ENCODE data around the gene DAP. TPM values are rescaled to one million over a fixed set of nuclear protein-coding genes. Genes with fewer than 3 reads are reported as not detected.

Gene DAP
- total RNA-seq, 1 donor from 2014 or later: 79.8 TPM

- peaks cover 41% of the 10 kb centered on the region for H3K36me3 Mint-ChIP-seq
- no peaks in the 10 kb centered on the region for H3K4me1 Mint-ChIP-seq
- DNase-seq (ENCODE audit: low spot score in 2 of 2, unreplicated experiment in 2 of 2): no peak
- peaks cover 16% of the 10 kb centered on the region for H3K9me3 Mint-ChIP-seq
- TF ChIP-seq, protein P1, sequence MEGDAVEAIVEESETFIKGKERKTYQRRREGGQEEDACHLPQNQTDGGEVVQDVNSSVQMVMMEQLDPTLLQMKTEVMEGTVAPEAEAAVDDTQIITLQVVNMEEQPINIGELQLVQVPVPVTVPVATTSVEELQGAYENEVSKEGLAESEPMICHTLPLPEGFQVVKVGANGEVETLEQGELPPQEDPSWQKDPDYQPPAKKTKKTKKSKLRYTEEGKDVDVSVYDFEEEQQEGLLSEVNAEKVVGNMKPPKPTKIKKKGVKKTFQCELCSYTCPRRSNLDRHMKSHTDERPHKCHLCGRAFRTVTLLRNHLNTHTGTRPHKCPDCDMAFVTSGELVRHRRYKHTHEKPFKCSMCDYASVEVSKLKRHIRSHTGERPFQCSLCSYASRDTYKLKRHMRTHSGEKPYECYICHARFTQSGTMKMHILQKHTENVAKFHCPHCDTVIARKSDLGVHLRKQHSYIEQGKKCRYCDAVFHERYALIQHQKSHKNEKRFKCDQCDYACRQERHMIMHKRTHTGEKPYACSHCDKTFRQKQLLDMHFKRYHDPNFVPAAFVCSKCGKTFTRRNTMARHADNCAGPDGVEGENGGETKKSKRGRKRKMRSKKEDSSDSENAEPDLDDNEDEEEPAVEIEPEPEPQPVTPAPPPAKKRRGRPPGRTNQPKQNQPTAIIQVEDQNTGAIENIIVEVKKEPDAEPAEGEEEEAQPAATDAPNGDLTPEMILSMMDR (IDR thresholded peaks at IDR 0.05; ENCODE audit: unreplicated experiment): no peak
- H3K27me3 Mint-ChIP-seq (ENCODE audit: low read depth): no peaks in the 10 kb centered on the region
- no peak overlapping the region for H3K27ac Mint-ChIP-seq
- H3K4me3 Mint-ChIP-seq: no peak overlapping the region
Observed at GRCh38 chr5:10682801-10683525, 78.1 kb downstream of the DAP start.

DNA sequence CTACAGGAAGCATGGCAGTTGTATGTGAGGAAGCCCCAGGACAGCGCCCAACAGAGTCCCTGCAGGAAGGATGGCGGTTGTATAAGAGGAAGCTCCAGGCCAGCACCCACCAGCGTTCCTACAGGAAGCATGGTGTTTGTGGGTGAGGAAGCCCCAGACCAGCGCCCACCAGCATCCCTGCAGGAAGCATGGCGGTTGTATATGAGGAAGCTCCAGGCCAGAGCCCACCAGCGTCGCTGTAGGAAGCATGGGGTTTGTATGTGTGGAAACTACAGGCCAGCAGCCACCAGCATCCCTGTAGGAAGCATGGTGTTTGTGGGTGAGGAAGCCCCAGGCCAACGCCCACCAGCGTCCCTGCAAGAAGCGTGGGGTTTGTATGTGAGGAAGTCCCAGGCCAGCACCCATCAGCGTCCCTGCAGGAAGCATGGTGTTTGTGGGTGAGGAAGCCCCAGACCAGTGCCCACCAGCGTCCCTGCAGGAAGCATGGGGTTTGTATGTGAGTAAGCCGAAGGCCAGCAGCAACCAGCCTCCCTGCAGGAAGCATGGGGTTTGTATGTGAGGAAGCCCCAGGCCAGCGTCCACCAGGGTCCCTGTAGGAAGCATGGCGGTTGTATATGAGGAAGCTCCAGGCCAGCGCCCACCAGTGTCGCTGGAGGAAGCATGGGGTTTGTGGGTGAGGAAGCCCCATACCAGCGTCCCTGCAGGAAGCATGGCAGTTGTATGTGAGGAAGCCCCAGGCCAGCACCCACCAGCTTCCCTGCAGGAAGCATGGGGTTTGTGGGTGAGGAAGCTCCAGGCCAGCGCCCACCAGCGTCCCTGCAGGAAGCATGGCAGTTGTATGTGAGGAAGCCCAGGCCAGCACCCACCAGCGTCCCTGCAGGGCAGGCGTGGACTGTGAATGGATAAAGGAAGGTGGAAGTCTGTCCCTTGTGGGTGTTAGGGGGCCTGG lies 79.0 kb downstream of the DAP start:
- H3K36me3 Mint-ChIP-seq: peaks cover 44% of the 10 kb centered on the region
- H3K27me3 Mint-ChIP-seq (ENCODE audit: low read depth): no peaks in the 10 kb centered on the region
- TF ChIP-seq, protein P1 (IDR thresholded peaks at IDR 0.05; ENCODE audit: unreplicated experiment): no peak
- H3K9me3 Mint-ChIP-seq: peaks cover 17% of the 10 kb centered on the region
- DNase-seq (ENCODE audit: low spot score in 2 of 2, unreplicated experiment in 2 of 2): no peak
- H3K4me3 Mint-ChIP-seq: no peak overlapping the region
- H3K4me1 Mint-ChIP-seq: no peaks in the 10 kb centered on the region
- H3K27ac Mint-ChIP-seq: no peak overlapping the region

DNA sequence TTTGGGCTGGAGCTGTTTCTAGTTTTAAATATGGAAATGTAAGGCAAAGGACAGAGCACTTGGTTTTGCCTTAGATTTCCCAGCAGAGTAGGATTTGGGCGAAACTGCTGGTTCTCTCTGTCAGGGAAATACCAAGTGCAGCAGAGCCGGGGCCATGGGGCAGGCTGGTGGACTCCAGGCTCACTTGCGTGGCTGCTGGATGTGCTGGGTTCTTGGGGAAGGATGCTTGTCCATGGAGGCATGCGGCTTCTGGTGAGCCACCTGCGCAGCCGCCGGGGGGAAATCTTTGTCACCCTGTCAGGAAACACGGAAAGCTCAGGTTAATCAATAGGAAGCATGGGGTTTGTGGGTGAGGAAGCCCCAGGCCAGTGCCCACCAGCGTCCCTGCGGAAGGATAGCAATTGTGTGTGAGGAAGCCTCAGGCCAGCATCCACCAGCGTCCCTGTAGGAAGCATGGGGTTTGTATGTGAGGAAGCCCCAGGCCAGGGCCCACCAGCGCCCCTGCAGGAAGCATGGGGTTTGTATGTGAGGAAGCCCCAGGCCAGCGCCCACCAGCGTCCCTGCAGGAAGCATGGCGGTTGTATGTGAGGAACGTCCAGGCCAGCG lies 80.1 kb downstream of the DAP start:
- Mint-ChIP-seq H3K27ac (no peak overlapping the region), H3K27me3 (ENCODE audit: low read depth) (no peaks in the 10 kb centered on the region), H3K4me3 (no peak overlapping the region), H3K9me3 (peaks cover 12% of the 10 kb centered on the region), H3K36me3 (peaks cover 42% of the 10 kb centered on the region), H3K4me1 (peaks cover 5% of the 10 kb centered on the region)
- no peak for DNase-seq (ENCODE audit: low spot score in 2 of 2, unreplicated experiment in 2 of 2)
- TF ChIP-seq, protein P1 (IDR thresholded peaks at IDR 0.05; ENCODE audit: unreplicated experiment): no peak

DNA sequence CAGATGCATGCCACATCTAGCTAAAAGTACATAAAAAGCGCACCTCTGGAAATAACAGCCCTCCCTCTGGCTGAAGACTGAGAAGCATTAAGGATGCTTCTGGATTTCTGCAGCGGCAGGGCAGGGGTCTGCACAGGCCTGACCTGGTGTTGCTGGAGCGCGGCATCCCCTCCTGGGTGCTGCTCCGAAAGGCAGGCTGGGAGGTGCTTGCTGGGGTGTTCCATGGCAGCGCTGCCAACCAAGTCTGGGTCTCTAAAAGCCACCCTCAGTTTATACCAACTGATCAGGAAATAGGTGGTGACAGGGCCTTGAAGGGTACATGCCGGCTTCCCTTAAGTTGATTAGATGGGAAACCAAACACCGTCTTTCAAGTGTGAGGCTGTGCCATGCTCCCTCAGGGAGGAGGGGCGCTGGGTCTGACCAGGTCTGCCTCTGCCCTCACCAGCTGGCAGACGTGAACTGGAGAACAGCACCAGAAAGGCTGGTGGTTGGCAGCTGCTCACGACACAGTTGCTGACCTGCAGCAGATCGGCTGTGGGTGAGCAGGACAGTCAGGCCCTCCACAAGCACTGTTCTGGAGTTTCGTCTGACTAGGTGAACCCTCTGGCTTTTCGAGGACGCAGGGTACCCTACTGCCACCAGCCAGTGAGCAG lies 81.6 kb downstream of the DAP start:
- no peak overlapping the region for H3K4me3 Mint-ChIP-seq
- TF ChIP-seq, protein P1 (IDR thresholded peaks at IDR 0.05; ENCODE audit: unreplicated experiment): no peak
- no peak for DNase-seq (ENCODE audit: low spot score in 2 of 2, unreplicated experiment in 2 of 2)
- peaks cover 39% of the 10 kb centered on the region for H3K36me3 Mint-ChIP-seq
- peaks cover 7% of the 10 kb centered on the region for H3K27me3 Mint-ChIP-seq (ENCODE audit: low read depth)
- peaks cover 5% of the 10 kb centered on the region for H3K4me1 Mint-ChIP-seq
- peaks cover 11% of the 10 kb centered on the region for H3K9me3 Mint-ChIP-seq
- no peak overlapping the region for H3K27ac Mint-ChIP-seq

DNA sequence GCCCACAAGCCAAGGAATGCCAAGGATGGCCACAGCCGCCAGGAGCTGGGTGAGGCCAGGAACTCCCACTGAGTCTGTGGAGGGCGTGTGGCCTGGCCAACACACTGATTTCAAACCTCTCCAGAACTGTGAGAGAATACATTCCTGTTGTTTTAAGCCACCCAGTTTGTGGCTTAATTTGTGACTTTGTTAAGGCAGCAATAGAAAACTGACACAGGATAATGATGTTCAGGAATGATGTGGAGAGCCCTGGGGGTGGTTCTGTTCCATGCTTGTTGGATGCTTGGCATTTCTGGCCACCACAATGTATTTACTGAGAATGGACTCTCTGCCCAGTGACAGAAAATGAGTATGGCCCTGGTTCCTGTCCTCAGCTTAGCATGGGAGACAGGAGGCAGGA lies 82.8 kb downstream of the DAP start:
- no peak overlapping the region for H3K4me3 Mint-ChIP-seq
- H3K4me1 Mint-ChIP-seq: peaks cover 5% of the 10 kb centered on the region
- peaks cover 15% of the 10 kb centered on the region for H3K27me3 Mint-ChIP-seq (ENCODE audit: low read depth)
- H3K36me3 Mint-ChIP-seq: peaks cover 39% of the 10 kb centered on the region
- no peak overlapping the region for H3K27ac Mint-ChIP-seq
- peaks cover 11% of the 10 kb centered on the region for H3K9me3 Mint-ChIP-seq
- TF ChIP-seq, protein P1 (IDR thresholded peaks at IDR 0.05; ENCODE audit: unreplicated experiment): no peak
- DNase-seq (ENCODE audit: low spot score in 2 of 2, unreplicated experiment in 2 of 2): no peak
